ENCODE measurements around the gene CTNNA3.

Gene CTNNA3

DNA sequence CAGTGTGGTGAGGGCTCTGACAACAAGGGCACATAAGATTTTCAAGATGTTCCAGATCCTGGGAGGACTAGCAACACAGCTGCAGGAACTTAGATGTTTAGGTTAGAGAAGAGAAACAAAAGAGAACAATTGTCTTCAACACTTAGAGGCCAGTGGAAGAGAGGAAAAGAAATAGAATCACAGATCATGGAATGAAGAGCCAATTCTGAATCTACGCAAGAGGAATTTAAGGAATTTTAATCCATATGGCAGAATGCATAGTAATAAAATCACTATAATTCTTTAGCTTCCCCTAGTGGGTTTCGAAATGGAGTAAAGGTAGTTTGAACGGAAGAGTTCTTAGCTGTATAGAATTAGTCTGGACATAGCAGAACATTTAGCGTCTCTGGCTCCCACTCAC, 884.8 kb downstream of the CTNNA3 start:
- DNase-seq (ENCODE audit: low read depth) = no peak

DNA sequence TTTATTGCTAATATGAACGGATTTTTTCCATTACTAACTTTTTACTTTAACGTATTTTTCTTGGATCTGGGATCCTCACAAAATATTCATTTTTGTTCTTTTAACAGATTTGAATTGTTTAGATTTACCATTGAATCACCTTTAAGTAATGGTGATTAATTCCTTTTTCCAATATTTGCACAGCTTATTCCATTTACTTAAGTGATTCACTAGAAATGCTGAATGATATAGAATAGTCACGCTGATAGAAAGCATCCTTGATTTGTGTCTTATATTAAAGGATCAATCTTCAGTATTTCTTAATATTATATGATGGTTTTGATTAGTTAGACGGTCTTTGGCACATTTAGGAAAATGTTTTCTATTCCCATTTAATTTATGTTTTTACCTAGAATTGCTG, 886.6 kb downstream of the CTNNA3 start:
- DNase-seq (ENCODE audit: low read depth) = no peak

GRCh38 chr10:66805612-66806011, 890.4 kb downstream of the CTNNA3 start:
- DNase-seq (ENCODE audit: low read depth) = no peak

DNA sequence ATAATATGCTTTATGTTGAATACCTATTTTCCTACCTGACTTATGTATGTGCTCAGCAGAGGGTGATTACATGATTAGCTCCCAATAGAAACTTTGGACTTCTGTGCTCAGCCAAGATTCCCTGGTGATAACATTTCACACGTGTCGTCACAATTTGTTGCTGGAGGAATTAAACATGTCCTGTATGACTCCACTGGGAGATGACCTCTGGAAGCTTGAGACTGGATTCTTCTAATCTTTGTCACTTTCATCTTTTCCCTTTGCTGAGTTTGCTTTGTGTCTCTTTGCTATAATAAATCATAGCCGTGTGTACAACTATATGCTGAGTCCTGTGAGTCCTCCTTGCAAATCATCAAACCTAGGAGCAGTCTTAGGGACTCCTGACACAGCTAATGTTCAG, 891.0 kb downstream of the CTNNA3 start:
- DNase-seq (ENCODE audit: low read depth) = no peak

GRCh38 chr10:66803174-66803573, 892.8 kb downstream of the CTNNA3 start:
- no peak for DNase-seq (ENCODE audit: low read depth)

DNA sequence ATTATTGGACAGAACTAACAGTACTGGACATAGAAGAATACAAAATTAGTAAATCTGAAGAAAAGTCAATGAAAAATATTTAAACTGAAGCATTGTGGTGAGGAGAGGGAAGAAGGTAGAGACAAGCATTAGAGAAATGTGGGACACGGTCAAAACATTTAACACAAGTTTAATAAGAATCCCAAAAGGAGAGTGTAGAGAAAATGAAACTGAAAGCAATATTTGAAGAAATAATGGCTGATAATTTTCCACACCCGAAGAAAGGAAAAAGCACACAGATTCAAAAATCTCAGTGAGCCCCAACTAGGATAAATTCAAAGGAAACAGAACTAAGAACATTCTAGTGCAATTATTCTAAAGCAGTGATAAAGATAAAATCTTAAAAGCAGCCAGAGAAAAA, 896.5 kb downstream of the CTNNA3 start:
- DNase-seq (ENCODE audit: low read depth) = no peak

- DNase-seq (ENCODE audit: low read depth) = no peak
Measured at GRCh38 chr10:66795866-66796265, 900.1 kb downstream of the CTNNA3 start.

GRCh38 chr10:66792441-66792840, 903.6 kb downstream of the CTNNA3 start:
- DNase-seq (ENCODE audit: low read depth) = no peak

- DNase-seq (ENCODE audit: low read depth) = no peak
Measured at GRCh38 chr10:66788178-66788987, 907.6 kb downstream of the CTNNA3 start.

- no peak for DNase-seq (ENCODE audit: low read depth)
Measured at GRCh38 chr10:66786709-66787108, 909.3 kb downstream of the CTNNA3 start.

- no peak for DNase-seq (ENCODE audit: low read depth)
Measured at GRCh38 chr10:66784770-66785169, 911.2 kb downstream of the CTNNA3 start.

GRCh38 chr10:66783316-66783715, 912.7 kb downstream of the CTNNA3 start:
- no peak for DNase-seq (ENCODE audit: low read depth)

DNA sequence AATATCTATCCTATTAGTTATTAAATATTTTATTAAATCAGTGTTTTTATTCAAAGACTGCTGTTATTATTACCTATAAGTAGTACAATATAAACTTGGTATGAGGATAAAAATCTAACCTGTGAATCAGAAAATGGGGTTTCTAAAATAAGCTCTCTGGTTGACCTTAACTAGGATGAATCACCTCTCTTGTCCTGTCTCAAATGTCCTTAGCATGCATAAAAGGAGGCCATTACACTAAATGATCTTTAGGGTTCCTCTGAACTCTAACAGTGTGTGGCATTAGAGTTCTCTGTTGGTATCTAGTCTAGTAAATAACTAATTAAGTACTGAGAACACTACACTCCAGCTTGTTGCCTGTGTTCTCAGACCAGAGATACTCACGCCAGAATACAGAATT, 913.2 kb downstream of the CTNNA3 start:
- no peak for DNase-seq (ENCODE audit: low read depth)

GRCh38 chr10:66782144-66782543, 913.9 kb downstream of the CTNNA3 start:
- no peak for DNase-seq (ENCODE audit: low read depth)

- DNase-seq (ENCODE audit: low read depth) = no peak
Measured at GRCh38 chr10:66780796-66781195, 915.2 kb downstream of the CTNNA3 start.

- no peak for DNase-seq (ENCODE audit: low read depth)
Measured at GRCh38 chr10:66778351-66778750, 917.6 kb downstream of the CTNNA3 start.

- no peak for DNase-seq (ENCODE audit: low read depth)
Measured at GRCh38 chr10:66777665-66778064, 918.3 kb downstream of the CTNNA3 start.

GRCh38 chr10:66773472-66773817, 922.5 kb downstream of the CTNNA3 start:
- DNase-seq (ENCODE audit: low read depth) = no peak

- no peak for DNase-seq (ENCODE audit: low read depth)
Measured at GRCh38 chr10:66772548-66773471, 923.2 kb downstream of the CTNNA3 start.

GRCh38 chr10:66767707-66768106, 928.3 kb downstream of the CTNNA3 start:
- DNase-seq (ENCODE audit: low read depth) = no peak

DNA sequence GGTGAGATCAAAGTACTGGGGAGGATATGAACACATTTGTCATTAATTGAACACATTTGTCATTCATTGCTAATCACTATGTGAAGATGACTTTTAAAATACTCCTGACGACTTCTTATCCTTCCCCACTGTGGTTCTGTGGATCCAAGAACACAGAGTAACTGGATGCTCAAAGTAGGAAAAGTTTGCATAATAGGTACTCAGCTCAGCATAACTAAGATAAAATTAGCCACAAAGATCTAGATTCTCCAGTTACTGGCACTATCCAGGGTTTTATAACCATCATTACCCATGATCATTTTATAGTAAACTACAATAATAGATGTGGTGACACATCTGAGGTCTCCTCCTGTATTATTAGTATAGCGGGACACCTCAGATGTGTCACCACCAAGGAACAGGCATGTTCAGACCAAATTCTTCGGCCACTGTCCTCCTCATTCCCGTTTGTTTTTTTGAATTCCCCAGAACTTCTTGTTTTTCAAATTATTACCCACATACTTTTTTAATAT, 933.7 kb downstream of the CTNNA3 start:
- DNase-seq (ENCODE audit: low read depth) = no peak

- no peak for DNase-seq (ENCODE audit: low read depth)
Measured at GRCh38 chr10:66760941-66761340, 935.1 kb downstream of the CTNNA3 start.

DNA sequence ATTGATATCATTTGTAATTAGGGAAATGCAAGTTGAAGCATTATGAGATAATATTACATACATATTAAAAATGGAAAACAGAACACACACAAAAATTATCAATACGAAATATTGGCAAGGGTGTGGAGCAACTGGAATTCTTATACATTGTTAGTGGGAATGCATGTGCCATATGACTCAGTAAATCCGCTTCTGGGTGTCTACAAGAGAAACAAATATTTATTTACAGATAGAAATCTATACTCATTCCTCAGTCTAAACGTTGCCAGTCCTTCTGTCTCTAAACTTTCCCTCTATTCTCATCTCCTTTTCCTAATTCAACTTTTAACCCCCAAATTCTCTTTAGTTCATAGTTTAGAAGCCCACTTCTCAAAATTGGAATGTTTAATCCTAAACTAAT, 940.5 kb downstream of the CTNNA3 start:
- no peak for DNase-seq (ENCODE audit: low read depth)
